ENCODE measurements around the gene KRTAP19-7. TPM values are rescaled to one million over a fixed set of nuclear protein-coding genes. Genes with fewer than 3 reads are reported as not detected.

KRTAP19-7 gene
- total RNA-seq, 1 experiment from 2014 or later, result not detected

Other genes with a start within 250 kb of the KRTAP19-7 start
- not detected in 2 replicates for gene KRTAP26-1, start 241.0 kb downstream of the KRTAP19-7 start, total RNA-seq (2014; rRNA removed; shearing (Covaris generic))
- gene KRTAP27-1, start 223.6 kb downstream of the KRTAP19-7 start, total RNA-seq (2014; rRNA removed; shearing (Covaris generic)), result not detected in 2 replicates
- not detected in 2 replicates for gene KRTAP23-1, start 212.7 kb downstream of the KRTAP19-7 start, total RNA-seq (2014; rRNA removed; shearing (Covaris generic))
- not detected in 2 replicates for gene KRTAP13-2, start 189.0 kb downstream of the KRTAP19-7 start, total RNA-seq (2014; rRNA removed; shearing (Covaris generic))
- gene KRTAP13-1, start 165.3 kb downstream of the KRTAP19-7 start, total RNA-seq (2014; rRNA removed; shearing (Covaris generic)), result not detected in 2 replicates
- gene KRTAP13-3, start 135.4 kb downstream of the KRTAP19-7 start, total RNA-seq (2014; rRNA removed; shearing (Covaris generic)), result not detected in 2 replicates
- gene KRTAP13-4, start 131.1 kb downstream of the KRTAP19-7 start, total RNA-seq (2014; rRNA removed; shearing (Covaris generic)), result not detected in 2 replicates
- gene KRTAP15-1, start 121.0 kb downstream of the KRTAP19-7 start, total RNA-seq (2014; rRNA removed; shearing (Covaris generic)), result not detected in 2 replicates
- gene KRTAP19-1, start 80.9 kb downstream of the KRTAP19-7 start, total RNA-seq (2014; rRNA removed; shearing (Covaris generic)), result not detected in 2 replicates
- not detected in 2 replicates for gene KRTAP19-2, start 73.9 kb downstream of the KRTAP19-7 start, total RNA-seq (2014; rRNA removed; shearing (Covaris generic))
- not detected in 2 replicates for gene KRTAP19-3, start 69.3 kb downstream of the KRTAP19-7 start, total RNA-seq (2014; rRNA removed; shearing (Covaris generic))
- gene KRTAP19-4, start 64.1 kb downstream of the KRTAP19-7 start, total RNA-seq (2014; rRNA removed; shearing (Covaris generic)), result not detected in 2 replicates
- gene KRTAP19-5, start 59.2 kb downstream of the KRTAP19-7 start, total RNA-seq (2014; rRNA removed; shearing (Covaris generic)), result not detected in 2 replicates
- not detected in 2 replicates for gene KRTAP19-6, start 19.4 kb downstream of the KRTAP19-7 start, total RNA-seq (2014; rRNA removed; shearing (Covaris generic))
- not detected in 2 replicates for gene KRTAP22-2, start 29.1 kb upstream of the KRTAP19-7 start, total RNA-seq (2014; rRNA removed; shearing (Covaris generic))
- gene KRTAP6-3, start 31.1 kb upstream of the KRTAP19-7 start, total RNA-seq (2014; rRNA removed; shearing (Covaris generic)), result not detected in 2 replicates
- gene KRTAP6-2, start 37.6 kb upstream of the KRTAP19-7 start, total RNA-seq (2014; rRNA removed; shearing (Covaris generic)), result not detected in 2 replicates
- not detected in 2 replicates for gene KRTAP22-1, start 39.8 kb upstream of the KRTAP19-7 start, total RNA-seq (2014; rRNA removed; shearing (Covaris generic))
- gene KRTAP6-1, start 52.6 kb upstream of the KRTAP19-7 start, total RNA-seq (2014; rRNA removed; shearing (Covaris generic)), result not detected in 2 replicates
- not detected in 2 replicates for gene KRTAP20-1, start 55.1 kb upstream of the KRTAP19-7 start, total RNA-seq (2014; rRNA removed; shearing (Covaris generic))
- not detected in 2 replicates for gene KRTAP20-4, start 59.3 kb upstream of the KRTAP19-7 start, total RNA-seq (2014; rRNA removed; shearing (Covaris generic))
- not detected in 2 replicates for gene KRTAP20-2, start 73.9 kb upstream of the KRTAP19-7 start, total RNA-seq (2014; rRNA removed; shearing (Covaris generic))
- gene KRTAP20-3, start 81.5 kb upstream of the KRTAP19-7 start, total RNA-seq (2014; rRNA removed; shearing (Covaris generic)), result not detected in 2 replicates
- gene KRTAP21-3, start 157.5 kb upstream of the KRTAP19-7 start, total RNA-seq (2014; rRNA removed; shearing (Covaris generic)), result not detected in 2 replicates
- not detected in 2 replicates for gene KRTAP21-2, start 185.9 kb upstream of the KRTAP19-7 start, total RNA-seq (2014; rRNA removed; shearing (Covaris generic))
- not detected in 2 replicates for gene KRTAP21-1, start 194.1 kb upstream of the KRTAP19-7 start, total RNA-seq (2014; rRNA removed; shearing (Covaris generic))